GM12878 (cell line): ENCODE data around the gene CZIB.

Experiments
- BRCA1 ChIP-seq: IDR thresholded peaks from 2 replicates; pipeline ENCODE4 v1.6.1; 2011; ENCODE audit warnings: low read depth, low read length, improper control_type of control experiment
- CEBPB ChIP-seq, 2 experiments: fragments of 150-350 bp in 1 of 2; IDR thresholded peaks; 2 replicates each; pipeline ENCODE4 v1.6.1; 2012 to 2014; ENCODE audit warnings: low read depth in 2 of 2, low read length in 2 of 2, borderline replicate concordance in 1 of 2, inconsistent platforms in 1 of 2
- IKZF1 ChIP-seq: fragments of 450-650 bp; conservative IDR thresholded peaks from 2 replicates; pipeline ENCODE4 v1.6.1; 2017; ENCODE audit warnings: antibody characterized with exemption, mild to moderate bottlenecking
- NFIC ChIP-seq: IDR thresholded peaks from 2 replicates; pipeline ENCODE4 v1.6.1; 2012; ENCODE audit warnings: low read depth, mild to moderate bottlenecking, inconsistent platforms, low read length, moderate library complexity
- NR2C2 ChIP-seq: IDR thresholded peaks from 2 replicates; pipeline ENCODE4 v1.6.1; 2011; ENCODE audit warnings: borderline replicate concordance, low read depth; ENCODE audit not compliant: control insufficient read depth, insufficient read length
- POLR2AphosphoS5 ChIP-seq: IDR thresholded peaks from 2 replicates; pipeline ENCODE4 v1.6.1; 2011; ENCODE audit warnings: mild to moderate bottlenecking, low read length, inconsistent platforms
- SREBF2 ChIP-seq: IDR thresholded peaks from 2 replicates; pipeline ENCODE4 v1.6.1; 2012; ENCODE audit warnings: mild to moderate bottlenecking, low read length
- TAF1 ChIP-seq: IDR thresholded peaks from 2 replicates; pipeline ENCODE4 v1.6.1; 2011; ENCODE audit warnings: mild to moderate bottlenecking, low read depth, low read length, borderline replicate concordance
- TF ChIP-seq, protein P1 (sequence below): fragments of 450-650 bp; formaldehyde crosslinking; IDR thresholded peaks from 2 replicates; pipeline ENCODE4 v1.4.0; 2022; ENCODE audit warnings: mild to moderate bottlenecking, moderate library complexity
- TF ChIP-seq, protein P2 (sequence below), 3 experiments: IDR thresholded peaks in 2 of 3; conservative IDR thresholded peaks in 1 of 3; 2 replicates each; pipeline ENCODE4 v1.5.1; 2011; ENCODE audit warnings: low read depth in 3 of 3, low read length in 3 of 3, mild to moderate bottlenecking in 3 of 3, control low read depth in 2 of 3, moderate library complexity in 2 of 3, inconsistent platforms in 1 of 3, mixed read lengths in 1 of 3; ENCODE audit not compliant: control insufficient read depth in 2 of 3, insufficient read depth in 1 of 3; ENCODE audit errors: extremely low read depth in 1 of 3

DNA sequence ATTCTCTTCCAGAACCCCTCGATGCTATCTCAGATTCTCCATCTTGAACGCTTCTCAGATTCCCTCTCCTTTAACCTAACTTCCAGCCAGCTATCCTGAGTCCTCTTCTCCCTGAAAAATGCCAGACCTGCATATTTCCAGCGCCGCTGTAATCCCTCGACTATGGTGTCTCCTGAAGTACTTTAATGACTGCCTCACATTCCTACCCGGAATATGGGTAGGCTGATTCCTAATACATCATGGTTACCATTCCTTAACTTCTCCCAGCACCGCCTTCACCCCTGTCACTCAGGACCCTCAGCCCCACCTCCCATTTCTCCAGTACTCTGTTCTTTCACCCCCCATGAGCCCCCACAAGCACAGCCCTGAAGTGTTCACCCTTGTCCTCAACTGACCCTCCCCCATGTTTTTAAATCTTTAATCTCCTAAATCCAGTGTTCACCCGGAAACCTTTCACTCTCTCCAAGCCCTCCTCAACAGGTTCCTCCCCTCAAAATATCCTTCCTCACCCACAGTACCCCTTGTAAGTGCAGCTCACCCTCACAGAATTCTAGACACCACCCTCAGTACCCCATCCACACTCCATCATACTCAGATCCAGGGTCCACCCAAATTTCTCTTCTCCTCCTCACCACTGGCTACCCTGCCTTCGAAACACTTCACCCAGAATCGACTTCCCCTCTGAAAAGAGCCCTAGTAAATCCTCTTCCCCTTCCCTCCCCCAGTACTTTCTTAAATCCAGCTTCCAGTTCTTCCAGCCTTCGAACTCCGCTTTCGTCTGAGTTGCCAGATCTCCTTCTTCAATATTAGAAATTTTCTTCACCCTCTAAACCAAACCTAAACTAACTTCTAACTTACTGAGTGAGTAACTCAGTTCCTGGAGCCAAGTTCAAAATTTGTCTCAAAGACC lies 22.9 kb downstream of the CZIB start:
- TF ChIP-seq TAF1 (no peak), SREBF2 (no peak), NR2C2 (no peak), POLR2AphosphoS5 (no peak), BRCA1 (no peak), CEBPB (IDR thresholded peaks at IDR 0.05; ENCODE audit: borderline replicate concordance in 1 of 2, low read depth in 2 of 2, low read length in 2 of 2) (no peak), IKZF1 (no peak), NFIC (no peak)
- TF ChIP-seq, protein P1, sequence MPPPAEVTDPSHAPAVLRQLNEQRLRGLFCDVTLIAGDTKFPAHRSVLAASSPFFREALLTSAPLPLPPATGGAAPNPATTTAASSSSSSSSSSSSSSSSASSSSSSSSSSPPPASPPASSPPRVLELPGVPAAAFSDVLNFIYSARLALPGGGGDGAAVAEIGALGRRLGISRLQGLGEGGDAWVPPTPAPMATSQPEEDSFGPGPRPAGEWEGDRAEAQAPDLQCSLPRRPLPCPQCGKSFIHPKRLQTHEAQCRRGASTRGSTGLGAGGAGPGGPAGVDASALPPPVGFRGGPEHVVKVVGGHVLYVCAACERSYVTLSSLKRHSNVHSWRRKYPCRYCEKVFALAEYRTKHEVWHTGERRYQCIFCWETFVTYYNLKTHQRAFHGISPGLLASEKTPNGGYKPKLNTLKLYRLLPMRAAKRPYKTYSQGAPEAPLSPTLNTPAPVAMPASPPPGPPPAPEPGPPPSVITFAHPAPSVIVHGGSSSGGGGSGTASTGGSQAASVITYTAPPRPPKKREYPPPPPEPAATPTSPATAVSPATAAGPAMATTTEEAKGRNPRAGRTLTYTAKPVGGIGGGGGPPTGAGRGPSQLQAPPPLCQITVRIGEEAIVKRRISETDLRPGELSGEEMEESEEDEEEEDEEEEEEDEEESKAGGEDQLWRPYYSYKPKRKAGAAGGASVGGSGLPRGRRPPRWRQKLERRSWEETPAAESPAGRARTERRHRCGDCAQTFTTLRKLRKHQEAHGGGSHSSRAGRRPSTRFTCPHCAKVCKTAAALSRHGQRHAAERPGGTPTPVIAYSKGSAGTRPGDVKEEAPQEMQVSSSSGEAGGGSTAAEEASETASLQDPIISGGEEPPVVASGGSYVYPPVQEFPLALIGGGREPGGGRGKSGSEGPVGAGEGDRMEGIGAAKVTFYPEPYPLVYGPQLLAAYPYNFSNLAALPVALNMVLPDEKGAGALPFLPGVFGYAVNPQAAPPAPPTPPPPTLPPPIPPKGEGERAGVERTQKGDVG: no peak
- TF ChIP-seq, protein P2, sequence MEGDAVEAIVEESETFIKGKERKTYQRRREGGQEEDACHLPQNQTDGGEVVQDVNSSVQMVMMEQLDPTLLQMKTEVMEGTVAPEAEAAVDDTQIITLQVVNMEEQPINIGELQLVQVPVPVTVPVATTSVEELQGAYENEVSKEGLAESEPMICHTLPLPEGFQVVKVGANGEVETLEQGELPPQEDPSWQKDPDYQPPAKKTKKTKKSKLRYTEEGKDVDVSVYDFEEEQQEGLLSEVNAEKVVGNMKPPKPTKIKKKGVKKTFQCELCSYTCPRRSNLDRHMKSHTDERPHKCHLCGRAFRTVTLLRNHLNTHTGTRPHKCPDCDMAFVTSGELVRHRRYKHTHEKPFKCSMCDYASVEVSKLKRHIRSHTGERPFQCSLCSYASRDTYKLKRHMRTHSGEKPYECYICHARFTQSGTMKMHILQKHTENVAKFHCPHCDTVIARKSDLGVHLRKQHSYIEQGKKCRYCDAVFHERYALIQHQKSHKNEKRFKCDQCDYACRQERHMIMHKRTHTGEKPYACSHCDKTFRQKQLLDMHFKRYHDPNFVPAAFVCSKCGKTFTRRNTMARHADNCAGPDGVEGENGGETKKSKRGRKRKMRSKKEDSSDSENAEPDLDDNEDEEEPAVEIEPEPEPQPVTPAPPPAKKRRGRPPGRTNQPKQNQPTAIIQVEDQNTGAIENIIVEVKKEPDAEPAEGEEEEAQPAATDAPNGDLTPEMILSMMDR (IDR thresholded peaks at IDR 0.05 in 2 of 3, conservative IDR thresholded peaks at IDR 0.05 in 1 of 3; ENCODE audit: control insufficient read depth in 2 of 3, extremely low read depth in 1 of 3, insufficient read depth in 1 of 3, low read depth in 3 of 3, low read length in 3 of 3): no peak
